Measurements from ENCODE around the gene CEACAM16. TPM values are rescaled to one million over a fixed set of nuclear protein-coding genes. Genes with fewer than 3 reads are reported as not detected.

CEACAM16 gene
- polyA plus RNA-seq, 3 donors = not detected

DNA sequence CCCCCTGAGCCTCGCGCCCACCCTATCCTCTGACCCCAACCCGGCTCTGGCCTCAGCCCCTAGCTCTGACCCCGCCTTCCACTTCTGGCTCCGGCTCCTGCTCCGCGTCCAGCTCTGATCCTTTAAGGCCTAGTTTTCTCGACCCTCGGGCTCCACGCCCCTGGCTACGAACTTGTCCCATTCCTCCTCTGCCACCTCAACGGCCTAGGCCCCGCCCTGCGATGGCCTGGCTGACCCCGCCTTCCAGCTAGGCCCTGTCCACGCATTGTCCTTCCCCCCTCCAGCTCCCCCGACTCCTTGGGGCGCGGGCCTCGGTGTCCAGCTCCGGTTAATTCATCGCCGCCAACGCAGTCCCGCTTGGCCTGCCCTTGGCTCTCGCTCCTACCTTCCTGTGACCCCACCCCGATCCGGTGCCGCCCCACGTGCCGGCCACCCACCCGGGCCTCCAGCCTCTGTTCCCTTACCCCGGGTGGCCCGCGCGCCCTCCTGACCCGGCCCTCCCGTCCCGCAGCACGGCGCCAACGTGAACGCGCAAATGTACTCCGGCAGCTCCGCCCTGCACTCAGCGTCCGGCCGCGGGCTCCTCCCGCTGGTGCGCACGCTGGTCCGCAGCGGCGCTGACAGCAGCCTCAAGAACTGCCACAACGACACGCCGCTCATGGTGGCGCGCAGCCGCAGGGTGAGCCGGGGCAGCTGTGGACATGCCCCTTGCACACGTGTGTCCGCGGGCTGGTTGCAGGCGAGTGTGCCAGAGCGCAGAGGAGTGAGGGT, 59.0 kb downstream of the CEACAM16 start:
- no peak for DNase-seq (ENCODE audit: low read depth in 3 of 3, low spot score in 2 of 3)

DNA sequence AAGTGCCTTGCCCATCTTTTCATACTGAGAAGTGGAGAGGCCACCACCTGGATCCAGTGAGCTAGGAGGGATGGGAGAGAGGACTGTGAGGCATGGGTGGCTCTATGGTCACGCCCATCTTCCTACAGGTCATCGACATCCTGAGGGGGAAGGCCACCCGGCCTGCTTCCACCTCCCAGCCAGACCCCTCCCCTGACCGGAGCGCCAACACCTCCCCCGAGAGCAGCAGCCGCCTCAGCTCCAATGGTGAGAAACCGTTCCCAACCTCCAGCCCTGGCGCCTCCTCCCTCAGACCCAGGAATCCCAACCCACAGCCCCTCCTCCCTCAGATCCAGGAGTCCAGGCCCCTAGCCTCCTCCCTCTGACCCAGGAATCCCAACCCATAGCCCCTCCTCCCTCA, 59.6 kb downstream of the CEACAM16 start:
- DNase-seq (ENCODE audit: low read depth in 3 of 3, low spot score in 2 of 3) = no peak

DNA sequence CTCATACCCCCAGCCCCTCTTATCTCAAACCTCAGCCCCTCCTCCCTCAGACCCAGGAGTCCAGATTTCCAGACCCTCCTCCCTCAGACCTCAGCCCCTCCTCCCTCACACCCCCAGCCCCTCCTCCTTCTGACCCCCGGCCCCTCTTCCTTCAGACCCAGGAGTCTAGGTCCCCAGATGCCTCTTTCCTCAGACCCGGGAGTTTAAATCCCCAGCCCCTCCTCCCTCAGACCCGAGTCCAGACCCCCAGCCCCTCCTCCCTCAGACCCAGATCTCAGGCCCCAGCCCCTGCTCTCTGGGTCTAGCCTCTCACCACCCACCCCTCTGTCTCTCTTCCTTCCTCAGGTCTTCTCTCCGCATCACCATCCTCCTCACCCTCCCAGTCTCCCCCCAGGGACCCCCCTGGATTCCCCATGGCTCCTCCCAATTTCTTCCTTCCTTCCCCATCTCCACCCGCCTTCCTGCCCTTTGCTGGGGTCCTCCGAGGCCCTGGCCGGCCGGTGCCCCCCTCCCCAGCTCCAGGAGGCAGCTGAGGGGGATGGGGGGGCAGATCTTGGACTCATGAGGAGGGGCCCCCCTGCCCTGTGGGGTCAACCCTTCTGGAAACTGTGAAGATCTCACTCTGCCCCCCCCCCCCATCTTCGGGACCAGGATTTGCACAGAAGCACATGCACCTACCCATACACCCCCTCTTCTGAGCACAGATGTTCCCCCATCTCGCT, 60.3 kb downstream of the CEACAM16 start:
- DNase-seq (ENCODE audit: low read depth in 3 of 3, low spot score in 2 of 3) = no peak

Other genes starting within 250 kb of the CEACAM16 start
- 10 to 100 TPM; 15.2 to 16.9 (median 16.3) TPM for gene ZNF180, start 198.6 kb upstream of the CEACAM16 start, polyA plus RNA-seq (ENCODE audit: insufficient read length in 3 of 3)
- not detected for gene CEACAM20, start 169.5 kb upstream of the CEACAM16 start, polyA plus RNA-seq (ENCODE audit: insufficient read length in 3 of 3)
- gene IGSF23, start 85.6 kb upstream of the CEACAM16 start, polyA plus RNA-seq (ENCODE audit: insufficient read length in 3 of 3) = 1 to 10 TPM in 2 of 3 donors, under 1 TPM in 1; 0.97 to 1.5 (median 1.3) TPM
- gene PVR, start 55.2 kb upstream of the CEACAM16 start, polyA plus RNA-seq (ENCODE audit: insufficient read length in 3 of 3) = 10 to 100 TPM; 26.1 to 31.6 (median 31.1) TPM
- 10 to 100 TPM in 2 of 3 donors, 1 to 10 TPM in 1; 9.3 to 10.9 (median 10.5) TPM for gene CEACAM19, start 27.7 kb upstream of the CEACAM16 start, polyA plus RNA-seq (ENCODE audit: insufficient read length in 3 of 3)
- 1 to 10 TPM; 4.8 to 5.8 (median 4.9) TPM for gene BCL3, start 49.6 kb downstream of the CEACAM16 start, polyA plus RNA-seq (ENCODE audit: insufficient read length in 3 of 3)
- 1 to 10 TPM; 3.8 to 4.1 (median 3.9) TPM for gene CBLC, start 78.7 kb downstream of the CEACAM16 start, polyA plus RNA-seq (ENCODE audit: insufficient read length in 3 of 3)
- gene BCAM, start 110.0 kb downstream of the CEACAM16 start, polyA plus RNA-seq (ENCODE audit: insufficient read length in 3 of 3) = 100 to 1,000 TPM; 403 to 489 (median 434) TPM
- gene NECTIN2, start 147.1 kb downstream of the CEACAM16 start, polyA plus RNA-seq (ENCODE audit: insufficient read length in 3 of 3) = 100 to 1,000 TPM; 150 to 169 (median 157) TPM
- 10 to 100 TPM; 40.2 to 48.8 (median 46.0) TPM for gene TOMM40, start 192.1 kb downstream of the CEACAM16 start, polyA plus RNA-seq (ENCODE audit: insufficient read length in 3 of 3)
- gene APOE, start 206.6 kb downstream of the CEACAM16 start, polyA plus RNA-seq (ENCODE audit: insufficient read length in 3 of 3) = 100 to 1,000 TPM; 265 to 362 (median 295) TPM
- gene APOC1, start 215.5 kb downstream of the CEACAM16 start, polyA plus RNA-seq (ENCODE audit: insufficient read length in 3 of 3) = 10 to 100 TPM in 1 of 3 donors, 1 to 10 TPM in 2; 7.5 to 10.9 (median 9.1) TPM
- gene APOC4, start 243.1 kb downstream of the CEACAM16 start, polyA plus RNA-seq (ENCODE audit: insufficient read length in 3 of 3) = not detected
- 10 to 100 TPM in 1 of 3 donors, 1 to 10 TPM in 2; 5.8 to 12.7 (median 8.8) TPM for gene APOC2, start 246.9 kb downstream of the CEACAM16 start, polyA plus RNA-seq (ENCODE audit: insufficient read length in 3 of 3)

All from right renal cortex interstitium (tissue), 3 donors.